Coronary artery (tissue), 2 donors: ENCODE measurements around the gene PTS.

Experiments
- DNase-seq: peaks from one replicate; pipeline ENCODE4 v3.0.0-alpha.2; 2017; ENCODE audit warnings: low spot score
- H3K27ac ChIP-seq, 2 donors: fragments of 200-600 bp; sonication (generic); one replicate each; pipeline ENCODE4 v1.5.1; 2016 to 2019
- H3K4me3 ChIP-seq: fragments of 200-600 bp; sonication (generic); 2 replicates; pipeline ENCODE4 v1.5.1; 2016; ENCODE audit warnings: mild to moderate bottlenecking, moderate library complexity
- TF ChIP-seq, protein P1 (sequence below): fragments of 200-600 bp; sonication (generic); IDR thresholded peaks from one replicate; pipeline ENCODE4 v1.5.1; 2019; ENCODE audit warnings: antibody characterized with exemption

Gene PTS

DNA sequence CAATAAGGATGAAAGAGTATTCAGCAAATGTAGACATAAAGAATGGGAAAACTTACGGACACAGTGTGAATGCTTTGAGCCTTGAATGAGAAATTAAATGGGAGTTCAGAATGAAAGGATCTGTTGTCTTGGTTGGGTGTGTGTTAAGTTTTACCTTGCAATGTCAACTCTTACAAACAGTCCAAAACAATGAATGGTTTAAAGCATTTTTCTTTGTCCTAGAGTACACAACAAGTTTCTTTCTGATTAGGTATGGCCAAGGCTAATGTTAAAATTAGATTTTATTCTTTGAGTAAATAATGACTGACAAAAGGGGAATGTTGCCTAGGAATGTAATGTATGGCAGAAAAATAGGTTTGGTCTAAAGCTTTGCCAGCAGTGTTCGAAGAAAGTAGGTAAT, 2.5 kb downstream of the PTS start:
- TF ChIP-seq, protein P1, sequence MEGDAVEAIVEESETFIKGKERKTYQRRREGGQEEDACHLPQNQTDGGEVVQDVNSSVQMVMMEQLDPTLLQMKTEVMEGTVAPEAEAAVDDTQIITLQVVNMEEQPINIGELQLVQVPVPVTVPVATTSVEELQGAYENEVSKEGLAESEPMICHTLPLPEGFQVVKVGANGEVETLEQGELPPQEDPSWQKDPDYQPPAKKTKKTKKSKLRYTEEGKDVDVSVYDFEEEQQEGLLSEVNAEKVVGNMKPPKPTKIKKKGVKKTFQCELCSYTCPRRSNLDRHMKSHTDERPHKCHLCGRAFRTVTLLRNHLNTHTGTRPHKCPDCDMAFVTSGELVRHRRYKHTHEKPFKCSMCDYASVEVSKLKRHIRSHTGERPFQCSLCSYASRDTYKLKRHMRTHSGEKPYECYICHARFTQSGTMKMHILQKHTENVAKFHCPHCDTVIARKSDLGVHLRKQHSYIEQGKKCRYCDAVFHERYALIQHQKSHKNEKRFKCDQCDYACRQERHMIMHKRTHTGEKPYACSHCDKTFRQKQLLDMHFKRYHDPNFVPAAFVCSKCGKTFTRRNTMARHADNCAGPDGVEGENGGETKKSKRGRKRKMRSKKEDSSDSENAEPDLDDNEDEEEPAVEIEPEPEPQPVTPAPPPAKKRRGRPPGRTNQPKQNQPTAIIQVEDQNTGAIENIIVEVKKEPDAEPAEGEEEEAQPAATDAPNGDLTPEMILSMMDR: no peak
- H3K27ac ChIP-seq: no peak overlapping the region
- no peak for DNase-seq
- no peak overlapping the region for H3K4me3 ChIP-seq

DNA sequence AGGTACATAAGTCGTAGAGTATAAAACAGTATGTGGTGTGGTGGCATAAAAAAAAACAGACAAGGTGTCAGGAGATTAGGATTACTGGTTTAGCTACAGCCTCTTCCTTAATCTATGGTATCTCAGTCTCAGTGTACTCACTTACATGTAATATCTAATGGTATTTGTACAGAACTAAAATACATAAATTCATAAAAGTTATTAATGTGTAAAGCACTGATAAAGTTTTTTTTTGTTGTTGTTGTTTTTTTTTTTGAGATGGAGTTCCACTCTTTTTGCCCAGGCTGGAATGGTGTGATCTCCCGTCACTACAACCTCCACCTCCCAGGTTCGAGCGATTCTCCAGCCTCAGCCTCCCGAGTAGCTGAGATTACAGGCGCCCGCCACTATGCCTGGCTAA, 2.9 kb downstream of the PTS start:
- TF ChIP-seq, protein P1: no peak
- Histone ChIP-seq H3K27ac (no peak overlapping the region), H3K4me3 (no peak overlapping the region)
- DNase-seq: no peak

DNA sequence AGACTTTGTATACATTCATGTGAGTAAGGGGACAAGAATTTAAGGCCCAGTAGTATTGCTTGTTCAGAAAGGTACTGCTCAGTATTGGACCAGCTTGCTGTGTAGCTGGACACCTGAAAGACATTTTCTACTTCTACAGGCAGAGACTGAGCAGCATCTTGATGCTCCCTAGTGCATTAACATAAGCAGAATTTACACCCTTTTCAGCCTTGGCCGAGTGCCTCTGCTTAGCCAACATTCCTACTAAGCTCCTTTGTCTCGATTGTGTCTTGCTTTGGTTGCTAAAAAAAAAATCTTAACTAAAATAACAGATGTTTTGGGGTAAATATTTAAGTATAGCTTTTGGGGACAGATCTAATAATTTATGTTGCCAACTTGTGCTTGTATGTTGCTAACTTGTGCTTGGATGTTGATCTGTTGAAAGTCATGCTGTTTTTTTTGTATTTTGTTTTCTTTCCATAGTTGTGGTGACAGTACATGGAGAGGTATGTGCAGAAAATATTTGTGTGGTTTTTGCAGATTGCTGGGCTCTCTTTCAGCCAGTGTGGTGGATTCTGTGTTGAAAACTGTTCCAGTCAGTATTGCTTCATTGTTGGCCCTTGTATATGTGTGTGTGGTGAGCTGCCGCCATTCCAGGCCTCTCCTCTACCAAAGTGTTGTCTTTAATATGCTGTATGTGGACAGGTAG, 3.7 kb downstream of the PTS start:
- TF ChIP-seq, protein P1: no peak
- H3K27ac ChIP-seq: no peak overlapping the region

DNA sequence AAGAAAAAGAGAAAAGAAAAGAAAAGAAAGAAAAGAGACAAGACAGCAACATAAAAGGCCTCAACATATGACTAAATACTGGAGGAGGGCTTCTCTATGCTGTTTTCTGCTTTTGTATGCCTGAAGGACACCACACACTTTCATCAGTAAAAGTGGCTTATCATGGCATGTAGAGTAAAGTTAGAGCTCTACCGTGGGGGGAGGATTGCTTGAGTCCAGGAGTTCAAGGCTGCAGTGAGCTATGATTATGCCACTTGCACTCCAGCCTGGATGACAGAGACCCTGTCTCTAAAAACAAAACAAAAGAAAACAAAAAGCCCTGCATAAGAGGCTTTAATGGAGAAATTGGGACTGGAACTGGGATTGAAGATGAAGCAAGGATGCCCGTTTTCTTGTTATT, 5.7 kb downstream of the PTS start:
- TF ChIP-seq, protein P1: no peak
- no peak overlapping the region for H3K27ac ChIP-seq
- DNase-seq: no peak
- H3K4me3 ChIP-seq: no peak overlapping the region

More for the DNA sequence above, 3.7 kb downstream of the PTS start:
- no peak overlapping the region for H3K4me3 ChIP-seq
- DNase-seq: no peak

DNA sequence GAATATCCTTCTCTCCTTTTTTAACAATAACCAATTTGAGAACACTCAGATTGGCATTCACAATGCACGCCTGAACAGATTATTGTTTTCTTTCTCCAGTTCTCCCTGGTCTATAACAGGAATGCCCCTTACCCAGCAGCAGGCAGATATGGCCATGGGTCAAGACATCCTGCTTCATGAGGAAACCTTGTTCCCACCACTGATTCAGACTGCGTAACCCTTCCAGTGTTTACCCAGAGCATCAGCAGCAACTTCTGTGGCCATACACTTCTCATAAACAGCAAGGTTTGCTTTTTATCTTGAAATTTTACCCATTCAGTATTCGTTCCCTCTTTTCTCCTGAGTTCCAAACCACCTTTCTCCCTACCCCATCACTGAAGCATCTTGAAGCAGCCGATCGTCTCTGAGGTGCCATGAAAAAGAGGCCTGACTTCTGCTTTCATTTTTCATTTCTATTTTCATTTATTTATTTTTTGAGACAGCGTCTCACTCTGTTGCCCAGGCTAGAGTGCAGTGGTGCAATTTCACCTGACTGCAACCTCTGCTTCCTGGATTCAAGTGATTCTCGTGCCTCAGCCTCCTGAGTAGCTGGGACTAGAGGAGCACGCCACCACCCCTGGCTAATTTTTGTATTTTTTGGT, 9.6 kb downstream of the PTS start:
- no peak for DNase-seq
- Histone ChIP-seq H3K4me3 (no peak overlapping the region), H3K27ac (no peak overlapping the region)
- TF ChIP-seq, protein P1: no peak

DNA sequence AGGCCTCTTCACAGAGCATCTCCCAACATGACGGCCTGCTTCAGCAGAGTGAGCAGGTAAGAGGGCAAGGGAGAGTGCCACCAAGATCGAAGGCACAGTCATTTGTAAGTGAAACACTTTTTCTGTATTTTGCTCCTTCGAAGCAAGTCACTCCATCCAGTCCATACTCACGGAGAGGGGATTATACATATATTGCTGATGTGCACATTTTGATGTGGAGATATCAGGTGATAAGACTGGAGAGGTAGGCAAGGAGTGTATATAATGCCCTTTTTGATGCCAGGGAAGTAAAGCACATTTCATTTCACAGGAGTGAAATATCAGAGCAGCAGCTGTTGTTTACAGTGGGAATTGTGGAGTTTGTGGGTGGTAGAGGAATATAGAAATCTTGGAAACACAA, 11.2 kb downstream of the PTS start:
- TF ChIP-seq, protein P1: no peak
- H3K4me3 ChIP-seq: no peak overlapping the region
- H3K27ac ChIP-seq: no peak overlapping the region
- DNase-seq: no peak

DNA sequence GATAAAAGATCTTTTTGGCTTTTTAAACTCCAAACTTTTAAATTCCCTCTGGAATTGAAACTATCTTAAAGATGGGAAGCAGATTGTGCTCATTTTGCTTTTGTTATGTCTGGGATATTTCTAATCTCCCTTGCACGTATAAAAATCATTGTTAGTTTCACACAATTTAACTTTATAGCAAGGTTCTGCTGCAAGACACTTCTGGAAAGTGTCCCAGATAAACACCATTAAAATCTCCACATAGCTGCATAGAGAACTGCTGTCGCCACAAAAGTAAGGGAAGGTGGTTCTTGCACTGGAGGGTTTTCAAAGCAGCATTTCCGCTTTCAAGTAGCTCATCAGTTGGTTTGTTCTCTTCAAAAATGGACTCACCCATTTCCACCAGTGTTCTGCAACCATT, 11.8 kb downstream of the PTS start:
- Histone ChIP-seq H3K4me3 (no peak overlapping the region), H3K27ac (no peak overlapping the region)
- DNase-seq: no peak
- TF ChIP-seq, protein P1: no peak
